Lower leg skin (tissue), 4 donors: ENCODE data around the gene LAMP5. TPM values are rescaled to one million over a fixed set of nuclear protein-coding genes. Genes with fewer than 3 reads are reported as not detected.

Experiments used
- DNase-seq, 2 donors: peaks; one replicate each; pipeline ENCODE4 v3.0.0-alpha.2; 2019; ENCODE audit warnings: low spot score in 2 of 2
- H3K4me3 ChIP-seq: fragments of 200-600 bp; sonication (generic); 2 replicates; pipeline ENCODE4 v1.5.1; 2017; ENCODE audit warnings: mild to moderate bottlenecking, low read depth; ENCODE audit not compliant: poor library complexity, severe bottlenecking
- CTCF ChIP-seq, 3 donors: fragments of 450-650 bp; IDR thresholded peaks; one replicate each; pipeline ENCODE4 v1.5.1; 2016; ENCODE audit warnings: antibody characterized with exemption in 3 of 3, mild to moderate bottlenecking in 3 of 3, moderate library complexity in 2 of 3
- POLR2A ChIP-seq, 2 donors: fragments of 450-650 bp; IDR thresholded peaks; one replicate each; pipeline ENCODE4 v1.6.1; 2016 to 2017; ENCODE audit warnings: antibody characterized with exemption in 2 of 2, mild to moderate bottlenecking in 1 of 2, moderate library complexity in 1 of 2
- WGBS, 2 donors: methylation state at CpG; one replicate each; pipeline ENCODE4 v1.1.5; 2018; 5-methylcytosine and 5-hydroxymethylcytosine counted together
- intact Hi-C: fragments of 100-400 bp; cut with DNase I; formaldehyde crosslinking; loops from one replicate; pipeline ENCODE4 v1.15.0; 2023; ENCODE audit warnings: low total_unique reads
- total RNA-seq, 4 donors: library from RNA; depleted of rRNA; stranded (reverse); fragments of >200 nt; gene quantifications; one replicate each; pipeline ENCODE4 v1.1.0, GENCODE V29; 2016

LAMP5 gene
- total RNA-seq, 4 donors from 2014 or later: 0.16 to 0.19 TPM; not detected in 2

- no peak for DNase-seq
- intact Hi-C loops: no loop called here
- TF ChIP-seq CTCF (IDR thresholded peaks at IDR 0.05): no peak
- TF ChIP-seq POLR2A (IDR thresholded peaks at IDR 0.05): no peak
These were observed 51.6 kb downstream of the LAMP5 start for GRCh38 chr20:9565910-9566550.

GRCh38 chr20:9566977-9567376, 52.6 kb downstream of the LAMP5 start:
- TF ChIP-seq POLR2A (IDR thresholded peaks at IDR 0.05): no peak
- TF ChIP-seq CTCF (IDR thresholded peaks at IDR 0.05): no peak
- DNase-seq: no peak
- H3K4me3 ChIP-seq: no peak overlapping the region
- intact Hi-C loops: no loop called here
- WGBS, 2 donors: 70 to 82% methylated on average over 1 of the region's 1 CpG

More at GRCh38 chr20:9565910-9566550, 51.6 kb downstream of the LAMP5 start:
- WGBS, 2 donors: 85 to 86% methylated on average over 16 to 19 of the region's 20 CpGs
- H3K4me3 ChIP-seq: no peak overlapping the region

GRCh38 chr20:9570612-9571011, 56.2 kb downstream of the LAMP5 start:
- TF ChIP-seq POLR2A (IDR thresholded peaks at IDR 0.05): no peak
- no peak for TF ChIP-seq CTCF (IDR thresholded peaks at IDR 0.05)
- WGBS, 2 donors: 76 to 88% methylated on average over 2 of the region's 2 CpGs
- intact Hi-C loops: no loop called here
- H3K4me3 ChIP-seq: no peak overlapping the region
- DNase-seq: no peak

GRCh38 chr20:9571783-9572182, 57.4 kb downstream of the LAMP5 start:
- intact Hi-C loops: no loop called here
- WGBS, 2 donors: 60 to 67% methylated on average over 3 of the region's 3 CpGs
- H3K4me3 ChIP-seq: no peak overlapping the region
- DNase-seq: no peak
- TF ChIP-seq POLR2A (IDR thresholded peaks at IDR 0.05) (no peak), CTCF (IDR thresholded peaks at IDR 0.05) (no peak)

- no peak for DNase-seq
- 7 to 15% methylated on average over 2 of the region's 2 CpGs for WGBS, 2 donors
These were observed 58.3 kb downstream of the LAMP5 start for GRCh38 chr20:9572670-9573069.

More at GRCh38 chr20:9572670-9573069, 58.3 kb downstream of the LAMP5 start:
- TF ChIP-seq CTCF (IDR thresholded peaks at IDR 0.05): no peak
- TF ChIP-seq POLR2A (IDR thresholded peaks at IDR 0.05): no peak
- intact Hi-C loops: no loop called here
- no peak overlapping the region for H3K4me3 ChIP-seq
